Epidermal melanocyte (primary cell): ENCODE measurements around the gene FAM124B.

Source experiments
- DNase-seq: peaks from one replicate; pipeline ENCODE4 v3.0.0; 2011; ENCODE audit warnings: low spot score; ENCODE audit not compliant: insufficient read length

The FAM124B gene

DNA sequence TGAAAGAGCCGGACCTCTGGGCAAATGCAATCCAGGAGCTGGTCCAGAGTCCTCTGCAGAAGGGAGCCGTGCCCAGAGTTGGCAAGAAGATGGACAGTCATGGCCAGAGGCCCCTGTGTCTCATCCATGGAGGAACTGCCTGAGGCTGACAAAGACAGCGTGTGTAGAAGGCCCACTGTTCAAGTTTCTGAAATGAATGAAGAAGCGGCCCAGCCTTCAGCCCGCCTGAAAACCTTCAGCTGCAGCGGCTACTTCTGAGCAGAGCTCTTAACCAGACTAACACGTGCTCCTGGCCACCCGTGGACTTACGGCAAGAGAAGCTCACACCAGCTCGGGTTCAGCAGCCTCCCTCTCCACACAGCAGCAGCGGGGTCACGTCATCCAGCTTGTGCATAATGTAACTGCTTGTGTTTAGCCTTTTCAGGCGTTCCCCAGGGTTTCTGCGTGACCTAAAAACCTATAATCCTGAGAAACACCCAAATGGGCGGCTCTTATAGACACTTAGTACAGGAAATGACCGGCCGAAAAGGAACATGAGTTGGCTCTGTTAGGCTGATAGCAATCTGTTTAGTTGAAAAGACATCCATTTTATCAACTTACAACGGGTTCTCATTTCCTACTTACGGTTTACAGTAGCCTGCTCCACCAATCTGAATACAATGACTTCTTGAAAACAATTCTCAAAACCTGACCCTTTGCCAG, at the start of gene FAM124B:
Gene FAM124B (minus strand): TSS at position 467 of the 702 bp plus-strand sequence. CDS start 339 bp downstream, at position 128.
- no peak for DNase-seq

- DNase-seq = no peak
Observed at GRCh38 chr2:224449212-224450147, 47.6 kb upstream of the FAM124B start.

DNA sequence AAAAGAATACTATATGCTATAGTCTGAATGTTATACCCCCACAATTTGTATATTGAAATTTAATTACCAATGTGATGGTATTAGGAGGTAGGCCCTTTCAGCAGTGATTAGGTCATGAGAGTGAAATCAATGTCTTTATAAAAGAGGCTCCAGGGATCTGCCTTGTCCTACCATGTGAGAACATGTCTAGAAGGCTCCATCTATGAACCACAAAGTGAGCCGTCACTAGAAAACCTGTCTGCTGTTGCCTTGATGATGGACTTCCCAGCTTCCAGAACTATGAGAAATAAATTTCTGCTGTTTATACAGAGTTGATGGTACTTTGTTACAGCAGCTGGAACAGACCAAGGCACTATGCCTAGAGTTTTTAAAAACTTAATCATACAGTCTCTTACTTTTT, 46.3 kb upstream of the FAM124B start:
- DNase-seq = no peak

DNA sequence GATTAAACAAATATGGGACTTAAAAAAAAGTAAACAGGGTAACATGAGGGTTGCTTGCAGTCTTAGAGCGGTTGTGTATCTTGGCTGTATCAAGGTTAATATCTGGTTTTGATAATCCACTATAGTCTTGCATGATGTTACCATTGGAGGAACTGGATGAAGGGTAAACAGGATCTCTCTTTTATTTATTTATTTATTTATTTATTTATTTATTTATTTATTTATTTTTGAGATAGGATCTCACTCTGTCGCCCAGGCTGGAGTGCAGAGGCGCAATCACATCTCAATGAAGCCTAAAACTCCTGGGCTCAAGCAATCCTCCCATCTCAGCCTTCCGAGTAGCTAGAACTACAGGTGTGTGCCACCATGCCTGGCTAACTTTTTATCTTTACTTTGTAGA, 42.9 kb upstream of the FAM124B start:
- DNase-seq = no peak

- no peak for DNase-seq
Observed at GRCh38 chr2:224444021-224444420, 42.1 kb upstream of the FAM124B start.

- no peak for DNase-seq
Observed at GRCh38 chr2:224442071-224442967, 40.4 kb upstream of the FAM124B start.

DNA sequence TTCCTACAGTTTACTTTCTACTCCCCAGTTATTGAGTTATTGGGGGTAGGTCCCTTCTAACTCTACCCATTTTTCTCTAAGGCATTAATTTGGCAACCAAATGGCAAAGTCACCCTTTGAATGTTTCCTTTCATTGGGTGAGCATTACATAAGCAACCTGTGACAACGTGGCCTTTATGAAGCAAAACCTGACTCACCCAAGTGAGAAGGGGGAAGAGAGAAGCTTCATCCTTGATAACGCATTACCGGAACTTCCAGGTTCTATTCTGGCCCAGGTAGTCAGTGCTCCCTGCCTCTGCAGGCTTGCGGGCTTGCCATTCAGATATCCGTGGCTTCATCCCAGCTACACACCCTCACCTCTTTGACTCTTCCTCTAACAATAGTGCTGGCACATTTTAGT, 39.1 kb upstream of the FAM124B start:
- no peak for DNase-seq

DNA sequence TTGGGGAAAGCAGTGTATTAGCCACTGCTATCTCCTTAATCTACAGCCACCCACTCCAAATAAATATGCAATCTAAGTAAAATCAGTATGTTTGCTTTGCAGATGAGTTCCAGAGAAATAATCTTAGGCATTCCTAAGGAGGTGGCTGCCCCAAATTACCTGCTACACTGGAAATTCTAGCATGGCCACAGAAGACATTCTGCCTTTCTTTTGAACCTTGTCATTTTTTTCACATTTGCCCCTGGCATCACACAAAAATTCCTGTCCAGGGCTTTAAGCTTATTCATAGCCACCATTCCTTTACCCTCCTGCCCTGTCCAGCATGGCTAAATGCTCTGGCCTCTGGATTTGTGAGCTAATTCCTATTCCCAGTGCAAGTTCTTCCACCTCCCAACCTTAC, 36.8 kb upstream of the FAM124B start:
- DNase-seq = no peak

DNA sequence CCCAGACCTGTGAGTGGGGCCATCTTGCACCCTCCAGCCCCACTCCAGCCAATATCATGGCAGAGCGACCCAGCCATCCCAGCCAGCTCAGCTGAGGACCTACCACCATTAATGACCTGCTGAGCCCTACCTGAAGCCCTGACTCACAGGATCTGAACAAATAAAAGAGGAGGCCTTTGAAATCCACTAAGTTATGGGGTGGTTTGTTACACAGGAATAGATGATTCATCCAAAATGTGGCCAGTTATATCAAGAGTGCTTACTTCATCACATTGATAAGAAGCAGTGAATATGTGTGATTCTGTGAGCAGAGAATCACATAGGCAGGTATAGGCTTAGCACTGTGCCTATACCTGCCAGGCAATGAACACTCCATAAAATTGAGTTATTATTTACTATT, 34.7 kb upstream of the FAM124B start:
- no peak for DNase-seq

DNA sequence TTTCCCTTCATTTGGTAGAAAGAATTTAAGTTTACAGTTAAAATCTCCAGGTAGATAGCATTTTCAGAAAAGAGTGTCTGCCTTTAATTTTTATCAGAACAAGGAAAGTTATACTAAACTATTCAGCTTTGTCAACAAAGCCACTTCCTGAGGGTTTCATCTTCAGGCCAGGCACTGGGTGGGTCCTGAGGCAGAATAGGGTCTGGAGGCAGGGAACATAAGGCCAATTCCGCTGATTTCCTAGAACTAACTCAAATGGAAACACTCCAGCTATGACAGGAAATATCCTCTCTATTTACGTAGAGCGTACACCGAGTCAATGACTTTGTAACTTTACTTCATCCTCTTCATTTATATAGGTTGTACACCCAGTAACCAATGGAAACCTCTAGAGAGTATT, 32.7 kb upstream of the FAM124B start:
- no peak for DNase-seq

DNA sequence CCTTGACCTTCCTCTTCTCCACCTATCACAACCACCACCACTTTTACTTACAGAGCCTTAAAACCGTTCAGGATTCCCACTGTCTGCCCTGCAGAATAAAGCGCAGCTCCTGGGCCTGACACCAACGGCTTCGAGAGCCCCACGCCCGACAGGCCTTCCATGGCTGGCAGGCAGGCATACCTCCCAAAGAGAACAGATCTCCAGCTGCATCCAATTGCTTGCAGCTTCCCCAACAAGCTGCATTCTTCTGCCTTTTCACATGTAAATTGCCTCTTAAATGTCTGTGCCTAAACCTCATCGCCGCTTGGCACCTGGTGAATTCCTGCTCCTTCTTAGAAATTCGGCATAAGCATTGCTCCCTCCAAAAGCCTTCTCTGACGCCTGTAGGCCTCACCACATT, 31.5 kb upstream of the FAM124B start:
- no peak for DNase-seq

DNA sequence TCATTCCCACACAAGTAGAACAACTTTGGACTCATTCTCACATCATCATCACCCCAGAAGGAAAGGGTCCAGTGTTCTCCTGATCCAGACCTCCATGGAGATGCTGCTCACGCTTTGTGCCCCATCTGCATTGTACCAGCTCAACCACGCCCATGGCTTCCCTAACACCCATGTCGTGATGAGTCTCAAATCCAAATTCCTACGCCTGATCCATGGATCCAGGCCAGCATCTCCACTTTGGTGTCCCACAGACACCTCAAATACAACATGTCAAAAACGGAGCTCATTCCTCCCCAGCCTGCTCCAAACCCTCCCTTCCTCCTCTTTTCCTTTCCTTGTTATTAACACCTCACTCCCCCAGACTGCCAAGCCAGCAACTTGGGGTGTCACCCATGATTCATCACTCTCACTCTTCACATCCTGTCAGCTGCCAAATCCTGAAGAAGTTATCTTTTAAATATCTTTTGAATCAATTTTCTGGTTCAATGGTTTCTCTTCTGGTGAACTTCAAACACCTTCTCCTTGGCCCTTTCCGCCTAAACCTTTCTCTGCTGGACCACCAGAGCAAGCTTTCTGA, 30.2 kb upstream of the FAM124B start:
- no peak for DNase-seq

GRCh38 chr2:224429441-224429810, 27.5 kb upstream of the FAM124B start:
- DNase-seq = no peak

DNA sequence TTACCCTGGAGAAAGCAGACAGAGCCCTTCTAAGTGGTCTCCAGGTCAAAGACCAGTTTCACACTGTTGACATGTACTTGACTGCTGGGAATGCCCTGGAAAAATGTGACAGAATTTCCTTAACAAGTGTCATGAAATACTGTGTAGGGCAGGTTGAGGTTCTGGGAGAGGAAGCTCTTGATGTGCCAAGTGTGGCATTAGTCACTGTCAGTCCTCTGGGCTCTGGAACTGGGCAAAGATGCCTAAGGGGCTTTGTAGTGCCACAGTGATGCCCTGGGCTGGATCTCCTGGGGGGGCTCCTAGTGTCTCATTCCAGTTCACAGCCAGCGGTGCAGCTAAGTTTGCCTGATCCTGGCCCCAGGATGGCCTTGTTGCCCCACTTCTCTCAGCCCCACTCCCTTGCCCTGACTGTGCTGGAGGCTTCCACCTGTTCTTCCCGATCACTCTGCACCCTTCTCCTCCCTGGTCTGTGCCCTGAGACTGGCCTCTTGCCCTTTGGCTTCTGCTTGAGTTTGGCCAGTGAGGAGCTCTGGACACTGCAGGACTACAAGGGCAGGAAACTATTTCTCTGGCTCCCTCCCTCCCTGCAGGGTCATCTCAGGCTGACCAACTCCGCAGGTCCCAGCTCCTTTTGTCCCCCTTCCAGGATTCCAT, 27.0 kb upstream of the FAM124B start:
- DNase-seq = no peak

- DNase-seq = no peak
Observed at GRCh38 chr2:224427471-224427870, 25.6 kb upstream of the FAM124B start.

GRCh38 chr2:224426656-224427055, 24.7 kb upstream of the FAM124B start:
- no peak for DNase-seq

GRCh38 chr2:224421065-224421464, 19.2 kb upstream of the FAM124B start:
- no peak for DNase-seq

DNA sequence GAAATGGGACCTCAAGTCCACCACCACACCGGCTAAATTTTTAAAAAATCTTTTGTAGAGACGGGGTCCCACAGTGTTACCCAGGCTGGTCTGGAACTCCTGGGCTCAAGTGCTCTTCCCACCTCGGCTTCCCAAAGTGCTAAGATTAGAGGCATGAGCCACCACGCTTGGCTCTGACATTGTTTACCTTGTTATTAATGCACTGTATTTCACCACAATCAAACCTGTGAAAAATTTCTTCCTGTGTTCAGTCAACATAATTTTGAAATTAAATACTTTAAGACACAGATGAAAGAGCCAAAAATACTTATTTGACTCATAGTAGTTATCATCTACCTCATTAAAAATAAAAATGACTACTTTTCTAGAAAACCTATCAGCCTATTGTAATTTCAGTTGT, 16.0 kb upstream of the FAM124B start:
- no peak for DNase-seq

GRCh38 chr2:224417361-224417729, 15.4 kb upstream of the FAM124B start:
- no peak for DNase-seq

- no peak for DNase-seq
Observed at GRCh38 chr2:224416656-224417360, 14.9 kb upstream of the FAM124B start.
